Measurements from ENCODE around the gene CTSH.

Gene CTSH

DNA sequence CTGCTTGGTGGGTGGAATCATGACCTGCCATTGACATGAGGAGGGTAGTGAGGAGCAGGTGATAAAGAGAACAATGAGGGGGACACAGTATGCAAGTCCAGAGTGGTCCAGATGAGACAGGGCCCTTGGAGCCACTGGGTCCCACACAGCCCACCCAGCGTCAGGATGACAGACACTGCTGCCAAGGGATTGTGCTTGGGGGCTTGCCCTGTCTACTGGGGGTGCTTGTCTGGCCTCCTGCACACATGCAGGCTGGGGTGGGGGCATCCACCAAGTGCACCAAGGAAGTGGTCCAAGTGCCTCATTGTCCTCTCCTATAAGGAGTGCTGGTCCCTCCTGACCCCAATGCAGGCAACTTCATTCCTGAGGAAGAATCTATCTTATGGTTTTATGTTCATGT, 39.2 kb upstream of the CTSH start:
- H3K4me1 Mint-ChIP-seq (ENCODE audit: low read depth in 2 of 2): peaks cover 0 to 2% of the 10 kb centered on the region in 2 donors
- DNase-seq (no peak), ATAC-seq (replicated peaks) (no peak)
- H3K4me3 Mint-ChIP-seq: no peak overlapping the region
- no peaks in the 10 kb centered on the region for H3K9me3 Mint-ChIP-seq
- H3K36me3 Mint-ChIP-seq (ENCODE audit: insufficient read depth): no peaks in the 10 kb centered on the region
- peaks cover 23 to 58% of the 10 kb centered on the region in 2 donors for H3K27me3 Mint-ChIP-seq
- no peak overlapping the region for H3K27ac Mint-ChIP-seq

DNA sequence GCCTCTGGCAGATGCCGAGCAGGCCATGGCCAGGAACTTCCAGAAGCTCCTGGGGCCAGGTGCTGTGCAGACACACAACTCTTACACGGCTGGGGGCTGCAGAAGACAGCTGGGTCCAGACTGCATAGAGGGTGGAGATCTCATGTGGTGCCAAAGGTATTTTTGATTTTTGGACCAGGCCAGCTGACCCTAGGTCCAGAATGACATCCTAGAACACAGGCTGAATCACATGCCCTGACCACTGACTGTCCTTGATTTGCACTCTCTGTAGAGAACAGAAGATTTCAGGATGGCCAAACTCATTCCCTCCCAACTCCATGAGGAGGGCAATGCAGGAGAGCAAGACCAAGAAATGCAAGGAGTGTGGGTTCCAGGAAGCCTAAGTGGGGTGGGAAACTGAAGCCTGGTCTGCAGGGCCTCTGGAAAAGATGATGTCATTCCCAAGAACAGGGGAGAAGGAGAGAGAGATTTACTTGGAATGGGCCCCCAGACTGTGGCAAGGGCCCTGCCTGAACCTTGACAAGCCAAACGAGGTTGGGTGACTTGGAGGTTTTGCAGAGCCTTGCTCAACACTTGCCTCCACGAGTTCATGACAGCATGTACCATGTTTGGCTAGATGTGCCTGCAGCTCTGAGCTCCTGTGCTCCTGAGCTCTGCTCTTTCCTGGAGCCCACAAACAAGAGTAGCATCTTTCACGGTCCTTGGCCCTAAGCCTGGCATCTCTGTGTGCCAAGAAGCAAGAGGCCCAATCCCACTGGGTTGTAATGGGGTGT, 38.5 kb upstream of the CTSH start:
- Mint-ChIP-seq H3K4me3 (no peak overlapping the region), H3K4me1 (ENCODE audit: low read depth in 2 of 2) (peaks cover 0 to 2% of the 10 kb centered on the region in 2 donors), H3K27ac (no peak overlapping the region), H3K36me3 (ENCODE audit: insufficient read depth) (no peaks in the 10 kb centered on the region), H3K9me3 (no peaks in the 10 kb centered on the region), H3K27me3 (peaks cover 30 to 59% of the 10 kb centered on the region in 2 donors)
- no peak for DNase-seq
- no peak for ATAC-seq (replicated peaks)

DNA sequence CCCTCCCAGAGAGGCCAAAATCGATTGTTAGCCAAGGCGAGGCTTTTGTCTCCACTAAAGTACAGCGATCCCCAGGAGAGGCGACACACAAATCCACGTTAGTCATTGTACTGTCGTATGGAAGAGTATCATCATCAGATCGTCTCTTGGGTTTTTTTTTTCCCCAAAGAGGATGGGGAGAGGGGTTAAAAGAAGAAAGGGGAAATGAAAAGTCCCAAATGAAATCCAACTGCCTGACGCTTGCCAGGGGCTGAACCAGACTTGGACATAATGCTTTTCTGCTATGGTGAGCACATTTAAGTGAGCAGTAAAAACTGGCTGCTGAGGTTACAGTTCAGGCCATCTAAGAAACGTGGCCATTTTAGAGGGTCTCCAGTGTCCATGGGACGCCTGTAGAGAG, 37.9 kb upstream of the CTSH start:
- Mint-ChIP-seq H3K4me3 (no peak overlapping the region), H3K27me3 (peaks cover 30 to 59% of the 10 kb centered on the region in 2 donors), H3K9me3 (no peaks in the 10 kb centered on the region), H3K36me3 (ENCODE audit: insufficient read depth) (no peaks in the 10 kb centered on the region), H3K4me1 (ENCODE audit: low read depth in 2 of 2) (peaks cover 0 to 3% of the 10 kb centered on the region in 2 donors), H3K27ac (no peak overlapping the region)
- ATAC-seq (replicated peaks) (no peak), DNase-seq (no peak)

DNA sequence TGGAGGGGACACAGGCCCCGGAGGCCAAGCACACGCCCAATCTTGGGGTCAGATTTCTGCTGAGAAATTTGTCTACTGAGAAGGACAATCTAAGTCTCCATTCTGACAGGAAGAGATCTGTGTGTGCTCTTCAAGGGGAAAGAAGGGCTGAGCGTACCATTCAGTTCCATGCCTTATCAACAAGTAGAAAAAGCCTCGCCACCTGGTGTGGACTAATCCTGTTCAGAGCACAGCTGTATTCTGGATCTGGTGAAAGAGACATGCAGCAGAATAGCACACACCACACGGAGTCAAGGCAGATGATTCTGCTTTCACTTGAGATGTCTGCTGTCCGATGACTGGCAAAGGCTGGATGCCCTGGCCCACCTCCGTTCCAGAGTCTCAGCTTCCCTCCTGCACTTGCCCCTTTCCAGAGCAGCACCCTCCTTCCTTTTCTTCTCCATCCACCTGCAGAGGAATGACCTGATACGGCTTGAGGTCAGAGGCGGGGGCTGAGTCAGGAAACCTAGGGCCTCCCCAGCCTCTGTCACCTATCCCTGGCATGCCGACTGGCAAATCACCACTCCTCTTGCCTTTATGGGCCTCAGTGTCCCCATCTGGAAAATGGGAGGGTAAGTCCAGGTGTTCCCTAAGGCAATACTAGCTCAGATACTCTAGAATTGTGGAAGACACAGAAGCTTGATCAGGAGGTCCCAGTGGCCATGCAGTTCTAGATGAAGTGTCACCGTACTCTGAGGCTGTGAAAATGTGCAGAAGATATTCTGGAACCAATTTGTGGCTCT, 36.9 kb upstream of the CTSH start:
- ATAC-seq (replicated peaks): no peak
- DNase-seq: no peak
- H3K4me1 Mint-ChIP-seq (ENCODE audit: low read depth in 2 of 2): peaks cover 0 to 6% of the 10 kb centered on the region in 2 donors

DNA sequence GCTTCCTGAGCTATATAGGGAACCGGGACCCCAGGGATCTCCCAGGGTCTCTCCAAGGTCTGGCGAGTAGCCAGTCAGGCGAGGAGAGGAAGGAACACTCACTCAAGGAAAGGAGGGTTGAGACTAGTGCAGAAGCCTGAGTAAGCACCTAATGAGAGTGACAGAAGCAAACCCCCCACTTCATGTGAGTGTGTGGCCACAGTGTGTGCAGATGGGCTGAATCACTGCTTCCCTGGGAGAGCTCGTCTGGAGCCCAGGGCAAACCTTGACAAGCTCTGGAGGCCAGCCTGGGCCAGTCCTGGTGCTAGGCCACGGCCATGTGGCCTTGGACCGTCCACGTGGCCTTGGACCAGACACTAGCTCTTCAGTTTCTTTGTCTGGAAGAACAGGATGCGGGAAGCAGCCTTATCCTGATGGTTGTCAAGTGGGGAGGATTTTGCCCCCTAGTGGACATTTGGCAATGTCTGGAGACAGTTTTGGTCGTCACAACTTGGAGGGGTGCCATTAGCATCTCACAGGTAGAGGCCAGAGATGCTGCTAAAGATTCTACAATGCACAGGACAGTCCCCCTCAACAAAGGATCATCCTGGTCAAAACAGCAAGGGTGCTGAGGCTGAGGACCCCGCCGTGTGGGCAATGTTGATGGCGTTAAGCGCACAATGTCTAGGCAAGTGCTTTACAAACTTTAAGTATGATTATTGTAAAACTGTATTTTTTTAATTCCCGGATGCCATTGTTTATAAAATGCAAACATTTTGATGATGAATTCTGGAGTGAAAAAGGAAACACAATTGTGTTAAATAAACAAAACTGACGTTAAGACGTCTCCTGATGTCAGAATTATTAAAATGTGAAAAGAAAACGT, 34.8 kb upstream of the CTSH start:
- Mint-ChIP-seq H3K4me1 (ENCODE audit: low read depth in 2 of 2) (peaks cover 0 to 6% of the 10 kb centered on the region in 2 donors), H3K4me3 (no peak overlapping the region), H3K27me3 (peaks cover 30 to 67% of the 10 kb centered on the region in 2 donors), H3K9me3 (no peaks in the 10 kb centered on the region), H3K27ac (no peak overlapping the region), H3K36me3 (ENCODE audit: insufficient read depth) (peaks cover 3% of the 10 kb centered on the region)
- ATAC-seq (replicated peaks) (peak; percentile 24), DNase-seq (peak; percentile 21 to 31 (median 29))

More for the DNA sequence above, 36.9 kb upstream of the CTSH start:
- Mint-ChIP-seq H3K4me3 (no peak overlapping the region), H3K36me3 (ENCODE audit: insufficient read depth) (peaks cover under 1% of the 10 kb centered on the region), H3K27ac (no peak overlapping the region), H3K27me3 (peaks cover 30 to 59% of the 10 kb centered on the region in 2 donors), H3K9me3 (no peaks in the 10 kb centered on the region)

DNA sequence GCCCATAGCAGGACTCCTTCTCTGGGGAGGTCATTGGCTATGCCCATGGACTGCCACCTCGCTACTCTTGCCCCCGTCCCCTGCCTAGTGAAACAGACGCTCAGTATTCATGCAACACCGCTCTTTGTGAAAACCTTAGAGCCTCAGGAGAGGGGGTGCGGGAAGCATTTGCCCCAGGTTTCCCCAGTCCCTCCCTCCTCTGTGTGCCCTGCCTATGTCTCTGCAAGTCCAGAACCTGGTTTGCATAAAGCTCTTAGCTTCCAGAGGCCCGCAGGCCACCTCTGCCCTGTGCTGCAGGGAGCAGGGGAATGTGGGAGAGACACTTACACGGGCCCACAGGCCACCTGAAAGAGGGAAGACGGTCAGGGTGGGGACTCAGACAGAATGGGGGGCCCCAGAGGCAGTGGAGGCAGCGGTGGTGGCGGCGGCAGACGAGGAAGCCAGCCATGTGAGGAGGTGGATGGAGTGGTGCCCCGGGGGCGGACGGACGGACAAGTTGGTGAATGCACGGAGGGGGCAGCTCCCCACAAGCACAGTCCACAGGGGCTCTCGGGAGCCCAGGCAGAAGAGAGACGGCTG, 33.8 kb upstream of the CTSH start:
- peaks cover 0 to 6% of the 10 kb centered on the region in 2 donors for H3K4me1 Mint-ChIP-seq (ENCODE audit: low read depth in 2 of 2)
- no peak overlapping the region for H3K4me3 Mint-ChIP-seq
- H3K9me3 Mint-ChIP-seq: no peaks in the 10 kb centered on the region
- peaks cover 21 to 57% of the 10 kb centered on the region in 2 donors for H3K27me3 Mint-ChIP-seq
- H3K36me3 Mint-ChIP-seq (ENCODE audit: insufficient read depth): peaks cover 3% of the 10 kb centered on the region
- no peak overlapping the region for H3K27ac Mint-ChIP-seq
- ATAC-seq (replicated peaks) (no peak), DNase-seq (no peak)

DNA sequence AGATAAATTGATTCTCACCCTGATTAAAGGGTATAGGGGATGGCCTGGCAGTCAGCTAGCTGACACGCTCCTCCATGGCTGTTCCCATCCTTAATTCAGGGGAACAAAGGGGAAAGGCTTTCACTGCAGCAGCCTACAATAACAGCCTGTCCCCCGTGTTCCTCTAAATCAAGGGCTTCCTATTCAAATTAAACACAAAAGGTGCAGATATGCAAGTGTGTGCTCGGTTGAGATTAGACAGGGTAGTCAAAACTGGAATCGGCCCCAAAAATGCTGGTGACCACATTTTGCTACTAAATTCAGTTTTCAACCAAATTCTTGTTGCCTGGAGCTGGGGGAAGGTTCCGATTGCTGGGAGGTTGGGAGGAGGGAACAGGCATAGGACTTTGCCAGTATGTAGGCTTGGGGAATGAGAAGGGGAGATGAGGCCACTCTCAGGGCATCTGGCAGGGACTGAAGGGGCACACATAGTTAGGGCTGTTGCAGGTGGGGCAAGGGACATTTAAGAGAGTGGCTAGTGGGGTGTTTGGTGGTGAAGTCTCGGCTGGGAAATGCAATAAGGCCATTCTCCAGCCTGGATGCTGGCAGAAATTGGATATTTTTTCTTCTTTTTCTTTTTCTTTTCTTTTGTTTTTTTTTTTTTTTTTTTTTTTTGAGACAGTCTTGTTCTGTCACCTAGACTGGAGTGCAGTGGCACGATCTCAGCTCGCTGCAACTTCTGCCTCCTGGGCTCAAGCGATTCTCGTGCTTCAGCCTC, 32.9 kb upstream of the CTSH start:
- ATAC-seq (replicated peaks): no peak
- Mint-ChIP-seq H3K36me3 (ENCODE audit: insufficient read depth) (peaks cover 3% of the 10 kb centered on the region), H3K4me3 (no peak overlapping the region), H3K27me3 (peaks cover 14 to 49% of the 10 kb centered on the region in 2 donors), H3K4me1 (ENCODE audit: low read depth in 2 of 2) (peaks cover 0 to 6% of the 10 kb centered on the region in 2 donors), H3K27ac (peak overlapping the region; percentile 1 to 49), H3K9me3 (no peaks in the 10 kb centered on the region)
- DNase-seq: no peak

DNA sequence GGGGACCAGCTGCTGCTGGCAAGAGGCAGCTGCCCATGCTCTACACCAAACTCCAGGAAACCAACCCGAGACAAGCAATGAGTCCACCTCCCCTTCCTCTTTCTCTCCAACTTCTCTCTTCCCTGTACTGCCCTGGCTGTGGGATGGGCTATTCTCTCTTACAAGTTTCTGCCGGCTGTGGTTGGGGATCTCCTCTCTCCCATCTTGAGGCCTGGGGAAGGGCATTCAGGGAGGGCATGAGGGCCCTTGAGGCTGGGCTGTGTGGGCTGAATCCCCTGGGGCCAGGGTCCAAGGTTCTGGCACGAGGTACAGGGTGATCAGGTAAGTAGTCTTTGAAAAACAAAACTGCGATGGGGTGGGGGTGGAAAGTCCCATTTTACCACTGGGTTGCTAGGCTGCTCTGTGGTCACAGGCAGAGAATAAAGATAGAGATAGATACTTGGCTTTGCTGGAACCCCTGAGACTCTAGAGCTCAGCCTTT, 32.3 kb upstream of the CTSH start:
- no peaks in the 10 kb centered on the region for H3K9me3 Mint-ChIP-seq
- H3K27me3 Mint-ChIP-seq: peaks cover 14 to 43% of the 10 kb centered on the region in 2 donors
- H3K4me3 Mint-ChIP-seq: no peak overlapping the region
- H3K27ac Mint-ChIP-seq: peak overlapping the region; percentile 1 to 49
- peaks cover 0 to 6% of the 10 kb centered on the region in 2 donors for H3K4me1 Mint-ChIP-seq (ENCODE audit: low read depth in 2 of 2)
- ATAC-seq (replicated peaks) (no peak), DNase-seq (no peak)
- H3K36me3 Mint-ChIP-seq (ENCODE audit: insufficient read depth): peaks cover 3% of the 10 kb centered on the region

DNA sequence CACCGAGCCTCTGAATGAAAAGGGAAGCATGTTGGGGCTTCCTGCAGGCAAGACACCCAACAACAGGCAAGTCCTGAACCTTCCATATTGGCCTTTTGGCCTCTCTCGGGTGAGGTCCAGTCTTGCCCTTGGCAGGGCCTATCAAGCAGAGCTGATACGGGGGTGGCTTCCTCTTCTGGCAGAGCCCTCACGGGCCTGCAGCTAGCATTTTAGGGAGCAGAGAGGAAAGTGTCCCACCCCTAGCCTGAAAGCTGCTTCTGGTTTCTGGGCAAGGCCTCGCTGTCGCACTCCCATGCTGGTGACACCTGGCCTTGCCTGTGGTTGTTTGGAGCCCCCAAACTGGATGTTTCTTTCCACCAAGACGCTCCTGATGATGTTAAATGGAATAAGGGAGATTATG, 31.8 kb upstream of the CTSH start:
- H3K27me3 Mint-ChIP-seq: peaks cover 11 to 39% of the 10 kb centered on the region in 2 donors
- peaks cover 3% of the 10 kb centered on the region for H3K36me3 Mint-ChIP-seq (ENCODE audit: insufficient read depth)
- no peak overlapping the region for H3K4me3 Mint-ChIP-seq
- H3K27ac Mint-ChIP-seq: peak overlapping the region; percentile 1 to 49
- ATAC-seq (replicated peaks) (no peak), DNase-seq (no peak)
- no peaks in the 10 kb centered on the region for H3K9me3 Mint-ChIP-seq
- H3K4me1 Mint-ChIP-seq (ENCODE audit: low read depth in 2 of 2): peaks cover 0 to 6% of the 10 kb centered on the region in 2 donors

DNA sequence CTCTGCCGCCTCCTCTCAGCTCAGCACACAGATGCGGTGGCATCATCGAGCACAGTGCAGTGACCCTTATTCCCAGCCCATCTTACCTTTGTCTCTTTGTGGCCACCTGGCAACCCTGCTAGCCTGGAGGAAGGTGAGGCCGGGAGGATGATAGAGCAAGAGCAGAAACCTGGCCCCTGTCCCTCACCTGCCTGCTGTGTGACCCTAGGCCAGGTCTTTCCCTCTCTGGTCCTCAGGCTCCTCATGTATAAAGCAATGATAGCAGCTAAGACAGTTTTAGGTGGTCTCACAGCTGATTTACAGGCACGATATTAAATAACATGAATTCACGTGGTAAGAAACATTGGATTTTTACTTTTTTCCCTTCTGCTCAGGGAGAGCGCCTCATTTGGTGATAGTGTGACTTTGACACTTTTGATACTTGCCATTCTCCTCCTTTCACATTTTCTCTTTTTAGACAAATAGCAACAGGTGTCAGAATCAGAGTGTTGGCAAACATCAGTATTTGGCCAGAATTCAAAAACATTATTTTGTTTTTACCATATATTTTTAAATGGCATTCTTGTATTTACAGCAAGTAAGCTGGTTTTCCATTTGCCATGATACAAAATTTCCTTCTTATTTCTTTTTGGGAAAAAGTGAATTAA, 29.5 kb upstream of the CTSH start:
- Mint-ChIP-seq H3K4me3 (no peak overlapping the region), H3K9me3 (no peaks in the 10 kb centered on the region), H3K27me3 (peaks cover 8 to 29% of the 10 kb centered on the region in 2 donors), H3K27ac (no peak overlapping the region), H3K36me3 (ENCODE audit: insufficient read depth) (peaks cover 3% of the 10 kb centered on the region), H3K4me1 (ENCODE audit: low read depth in 2 of 2) (peaks cover 0 to 5% of the 10 kb centered on the region in 2 donors)
- ATAC-seq (replicated peaks) (no peak), DNase-seq (no peak)

DNA sequence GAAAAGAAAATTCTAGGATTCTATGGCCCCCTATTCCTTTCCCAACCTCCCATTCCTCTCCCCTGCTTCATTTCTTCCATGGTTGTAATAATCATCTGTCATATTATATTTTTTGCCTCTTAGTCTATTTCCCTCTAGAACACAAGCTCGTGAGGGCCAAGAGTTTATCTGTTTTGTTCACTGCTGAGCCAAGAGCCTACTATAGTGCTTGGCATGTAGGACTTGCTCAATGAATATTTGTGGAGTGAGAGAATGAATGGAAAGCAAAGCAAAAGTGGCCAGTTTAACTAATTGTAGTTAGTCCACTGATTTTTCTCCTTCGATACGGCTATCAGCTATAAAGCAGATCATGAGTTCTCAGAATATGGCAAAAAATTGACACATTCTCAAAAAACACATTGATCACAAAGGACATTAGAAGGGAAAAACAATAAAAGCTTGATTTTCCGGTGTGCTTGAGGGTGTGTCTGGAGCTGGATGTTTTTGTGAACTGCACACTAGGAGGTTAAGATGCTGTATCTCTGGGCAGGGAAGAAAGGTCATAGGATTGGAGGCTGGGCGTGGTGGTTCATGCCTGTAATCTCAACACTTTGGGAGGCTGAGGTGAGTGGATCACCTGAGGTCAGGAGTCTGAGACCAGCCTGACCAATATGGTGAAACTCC, 25.0 kb upstream of the CTSH start:
- no peaks in the 10 kb centered on the region for H3K4me1 Mint-ChIP-seq (ENCODE audit: low read depth in 2 of 2)
- H3K36me3 Mint-ChIP-seq (ENCODE audit: insufficient read depth): no peaks in the 10 kb centered on the region
- H3K9me3 Mint-ChIP-seq: no peaks in the 10 kb centered on the region
- no peak overlapping the region for H3K27ac Mint-ChIP-seq
- no peak for ATAC-seq (replicated peaks)
- DNase-seq: no peak
- H3K27me3 Mint-ChIP-seq: no peaks in the 10 kb centered on the region
- H3K4me3 Mint-ChIP-seq: no peak overlapping the region

Measured in effector memory CD8-positive, alpha-beta T cell (primary cell).